ENCODE data around the gene PSME3IP1.

PSME3IP1 gene

GRCh38 chr16:57186872-57187854 is 1.3 kb upstream of the PSME3IP1 start:
- Histone ChIP-seq H3K27me3 (ENCODE audit: insufficient read depth, low read depth) (no peaks in the 10 kb centered on the region), H3K27ac (peak overlapping the region; percentile 26; the same call in 1 of the 2 replicates), H2AFZ (ENCODE audit: low read depth) (peak overlapping the region; percentile 62), H3K4me2 (peak overlapping the region; percentile 91), H3K9ac (peak overlapping the region; percentile 49; the same call in 1 of the 2 replicates), H4K20me1 (ENCODE audit: insufficient read depth) (no peaks in the 10 kb centered on the region), H3K36me3 (ENCODE audit: insufficient read depth) (no peaks in the 10 kb centered on the region), H3K79me2 (ENCODE audit: insufficient read depth, low read depth) (peaks cover 78% of the 10 kb centered on the region), H3K4me1 (ENCODE audit: low read depth, poor library complexity, severe bottlenecking) (peaks cover 43% of the 10 kb centered on the region), H3K4me3 (IDR thresholded peaks at IDR 0.05; ENCODE audit: insufficient read depth, low read depth, low read length) (no peak overlapping the region)
- TF ChIP-seq, protein P1, sequence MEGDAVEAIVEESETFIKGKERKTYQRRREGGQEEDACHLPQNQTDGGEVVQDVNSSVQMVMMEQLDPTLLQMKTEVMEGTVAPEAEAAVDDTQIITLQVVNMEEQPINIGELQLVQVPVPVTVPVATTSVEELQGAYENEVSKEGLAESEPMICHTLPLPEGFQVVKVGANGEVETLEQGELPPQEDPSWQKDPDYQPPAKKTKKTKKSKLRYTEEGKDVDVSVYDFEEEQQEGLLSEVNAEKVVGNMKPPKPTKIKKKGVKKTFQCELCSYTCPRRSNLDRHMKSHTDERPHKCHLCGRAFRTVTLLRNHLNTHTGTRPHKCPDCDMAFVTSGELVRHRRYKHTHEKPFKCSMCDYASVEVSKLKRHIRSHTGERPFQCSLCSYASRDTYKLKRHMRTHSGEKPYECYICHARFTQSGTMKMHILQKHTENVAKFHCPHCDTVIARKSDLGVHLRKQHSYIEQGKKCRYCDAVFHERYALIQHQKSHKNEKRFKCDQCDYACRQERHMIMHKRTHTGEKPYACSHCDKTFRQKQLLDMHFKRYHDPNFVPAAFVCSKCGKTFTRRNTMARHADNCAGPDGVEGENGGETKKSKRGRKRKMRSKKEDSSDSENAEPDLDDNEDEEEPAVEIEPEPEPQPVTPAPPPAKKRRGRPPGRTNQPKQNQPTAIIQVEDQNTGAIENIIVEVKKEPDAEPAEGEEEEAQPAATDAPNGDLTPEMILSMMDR (conservative IDR thresholded peaks at IDR 0.05; ENCODE audit: low read depth, low read length), result no peak

DNA sequence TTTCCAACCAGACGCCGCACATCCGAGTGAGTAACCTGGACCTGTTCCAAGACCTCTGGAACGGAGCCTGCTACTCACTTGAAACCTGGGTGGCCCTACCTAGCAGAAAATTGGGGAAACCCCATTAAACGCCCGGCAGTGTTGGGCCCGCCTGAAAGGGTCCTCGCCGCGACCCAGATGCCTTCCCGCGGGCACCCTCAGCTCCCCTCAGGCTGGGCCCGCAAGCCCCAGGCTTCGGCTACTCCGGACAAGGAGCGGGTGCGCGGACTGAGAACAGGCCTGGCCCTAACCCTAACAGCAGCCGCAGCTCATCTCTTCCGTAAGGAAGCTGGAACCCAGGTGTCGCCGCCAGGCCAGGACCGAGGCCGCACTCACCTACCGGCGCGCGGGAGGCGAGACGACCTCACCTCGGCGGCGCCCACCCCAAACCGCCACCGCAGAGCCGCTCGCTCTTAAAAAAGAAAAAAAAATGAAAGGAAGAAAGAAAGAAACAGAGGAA is 344 bp downstream of the PSME3IP1 start:
- no peak overlapping the region for H3K4me3 ChIP-seq (IDR thresholded peaks at IDR 0.05; ENCODE audit: insufficient read depth, low read depth, low read length)
- peaks cover 80% of the 10 kb centered on the region for H3K79me2 ChIP-seq (ENCODE audit: insufficient read depth, low read depth)
- TF ChIP-seq, protein P1 (conservative IDR thresholded peaks at IDR 0.05; ENCODE audit: low read depth, low read length), result no peak
- H3K4me2 ChIP-seq, result peak overlapping the region; percentile 62
- H2AFZ ChIP-seq (ENCODE audit: low read depth), result peak overlapping the region; percentile 89
- H3K36me3 ChIP-seq (ENCODE audit: insufficient read depth), result no peaks in the 10 kb centered on the region
- H3K27me3 ChIP-seq (ENCODE audit: insufficient read depth, low read depth), result no peaks in the 10 kb centered on the region
- H4K20me1 ChIP-seq (ENCODE audit: insufficient read depth), result no peaks in the 10 kb centered on the region
- peak overlapping the region; percentile 72 for H3K27ac ChIP-seq
- peak overlapping the region; percentile 76; the same call in 1 of the 2 replicates for H3K9ac ChIP-seq
- H3K4me1 ChIP-seq (ENCODE audit: low read depth, poor library complexity, severe bottlenecking), result peaks cover 26% of the 10 kb centered on the region

- peak overlapping the region; percentile 72 for H3K27ac ChIP-seq
- H3K4me2 ChIP-seq, result peak overlapping the region; percentile 62
- H4K20me1 ChIP-seq (ENCODE audit: insufficient read depth), result no peaks in the 10 kb centered on the region
- peaks cover 26% of the 10 kb centered on the region for H3K4me1 ChIP-seq (ENCODE audit: low read depth, poor library complexity, severe bottlenecking)
- no peaks in the 10 kb centered on the region for H3K27me3 ChIP-seq (ENCODE audit: insufficient read depth, low read depth)
- no peak overlapping the region for H3K4me3 ChIP-seq (IDR thresholded peaks at IDR 0.05; ENCODE audit: insufficient read depth, low read depth, low read length)
- no peaks in the 10 kb centered on the region for H3K36me3 ChIP-seq (ENCODE audit: insufficient read depth)
- TF ChIP-seq, protein P1 (conservative IDR thresholded peaks at IDR 0.05; ENCODE audit: low read depth, low read length), result no peak
- H2AFZ ChIP-seq (ENCODE audit: low read depth), result peak overlapping the region; percentile 89
- H3K79me2 ChIP-seq (ENCODE audit: insufficient read depth, low read depth), result peaks cover 78% of the 10 kb centered on the region
- peak overlapping the region; percentile 76; the same call in 1 of the 2 replicates for H3K9ac ChIP-seq
Observed at GRCh38 chr16:57184887-57185445, 873 bp downstream of the PSME3IP1 start.

- peak overlapping the region; percentile 62 for H3K4me2 ChIP-seq
- TF ChIP-seq, protein P1 (conservative IDR thresholded peaks at IDR 0.05; ENCODE audit: low read depth, low read length), result no peak
- H3K9ac ChIP-seq, result no peak overlapping the region
- no peak overlapping the region for H3K4me3 ChIP-seq (IDR thresholded peaks at IDR 0.05; ENCODE audit: insufficient read depth, low read depth, low read length)
- peaks cover 26% of the 10 kb centered on the region for H3K4me1 ChIP-seq (ENCODE audit: low read depth, poor library complexity, severe bottlenecking)
- H3K27me3 ChIP-seq (ENCODE audit: insufficient read depth, low read depth), result no peaks in the 10 kb centered on the region
- no peak overlapping the region for H3K27ac ChIP-seq
- H3K36me3 ChIP-seq (ENCODE audit: insufficient read depth), result no peaks in the 10 kb centered on the region
- peaks cover 71% of the 10 kb centered on the region for H3K79me2 ChIP-seq (ENCODE audit: insufficient read depth, low read depth)
- no peaks in the 10 kb centered on the region for H4K20me1 ChIP-seq (ENCODE audit: insufficient read depth)
- H2AFZ ChIP-seq (ENCODE audit: low read depth), result no peak overlapping the region
Observed at GRCh38 chr16:57184113-57184512, 1.7 kb downstream of the PSME3IP1 start.
